LNCaP clone FGC (cell line): ENCODE measurements around the gene ZNF799.
"Not testable (repeated sequence)": the region's sequence is repeated elsewhere in the genome, so short reads cannot be mapped to it uniquely, and the experiment has no call there.

ENCODE experiments used
- DNase-seq: peaks from one replicate; pipeline ENCODE4 v3.0.0-alpha.2; 2011; ENCODE audit warnings: low read depth
- H3K4me3 ChIP-seq: 2 replicates; pipeline ENCODE4 v1.5.1; 2011; ENCODE audit warnings: mild to moderate bottlenecking, low read depth, low read length, control low read depth
- TF ChIP-seq, protein P1 (sequence below): IDR thresholded peaks from 2 replicates; pipeline ENCODE4 v1.5.1; 2012; ENCODE audit warnings: mild to moderate bottlenecking; ENCODE audit not compliant: control insufficient read depth, insufficient read depth; ENCODE audit errors: extremely low read depth

The ZNF799 gene

DNA sequence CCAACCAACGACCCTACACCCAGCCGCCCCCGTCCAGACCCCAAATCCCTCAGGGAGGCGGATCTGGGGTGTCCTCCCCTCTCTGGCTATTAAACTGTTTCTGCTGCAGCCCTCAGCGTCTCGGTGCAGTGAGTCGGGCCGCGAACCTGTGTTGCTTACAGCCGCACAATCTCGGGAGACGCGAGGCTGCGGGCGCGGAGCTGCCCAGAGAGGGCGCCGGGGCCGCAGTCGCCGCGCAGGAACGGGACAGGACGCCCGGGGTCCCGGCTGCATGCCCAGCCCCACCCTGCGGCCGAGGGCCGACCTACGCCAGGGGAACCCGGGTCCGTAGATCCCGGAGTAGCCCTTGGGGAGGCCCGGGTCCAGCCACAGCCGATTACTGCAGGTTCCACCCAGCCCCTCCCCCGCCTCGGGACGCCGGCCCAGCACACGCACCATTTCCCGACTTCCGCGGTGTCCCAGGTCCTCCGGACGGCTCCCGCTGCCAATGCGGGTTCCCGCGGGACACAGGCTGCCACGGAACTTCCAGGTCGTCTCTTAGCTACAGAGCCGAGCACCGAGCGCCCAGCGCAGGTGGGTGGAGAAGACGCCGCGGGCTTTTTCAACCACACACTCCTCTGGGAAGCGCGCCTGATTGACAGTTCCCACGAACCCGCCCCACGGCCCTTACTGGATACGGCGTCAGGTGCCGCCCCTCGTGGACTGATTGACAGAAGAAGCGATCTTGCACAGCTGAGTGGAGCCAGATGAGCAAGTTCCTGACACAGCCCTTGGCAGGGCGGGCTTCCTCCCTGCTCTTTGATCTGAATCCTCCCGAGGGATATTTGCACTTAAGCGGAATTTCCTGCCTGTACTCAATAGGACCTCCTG lies at the start of gene ZNF799:
Gene ZNF799, minus strand, starts transcription at position 639 of the 870 bp plus-strand sequence. Its CDS starts 201 bp downstream, at position 438.
- TF ChIP-seq, protein P1, sequence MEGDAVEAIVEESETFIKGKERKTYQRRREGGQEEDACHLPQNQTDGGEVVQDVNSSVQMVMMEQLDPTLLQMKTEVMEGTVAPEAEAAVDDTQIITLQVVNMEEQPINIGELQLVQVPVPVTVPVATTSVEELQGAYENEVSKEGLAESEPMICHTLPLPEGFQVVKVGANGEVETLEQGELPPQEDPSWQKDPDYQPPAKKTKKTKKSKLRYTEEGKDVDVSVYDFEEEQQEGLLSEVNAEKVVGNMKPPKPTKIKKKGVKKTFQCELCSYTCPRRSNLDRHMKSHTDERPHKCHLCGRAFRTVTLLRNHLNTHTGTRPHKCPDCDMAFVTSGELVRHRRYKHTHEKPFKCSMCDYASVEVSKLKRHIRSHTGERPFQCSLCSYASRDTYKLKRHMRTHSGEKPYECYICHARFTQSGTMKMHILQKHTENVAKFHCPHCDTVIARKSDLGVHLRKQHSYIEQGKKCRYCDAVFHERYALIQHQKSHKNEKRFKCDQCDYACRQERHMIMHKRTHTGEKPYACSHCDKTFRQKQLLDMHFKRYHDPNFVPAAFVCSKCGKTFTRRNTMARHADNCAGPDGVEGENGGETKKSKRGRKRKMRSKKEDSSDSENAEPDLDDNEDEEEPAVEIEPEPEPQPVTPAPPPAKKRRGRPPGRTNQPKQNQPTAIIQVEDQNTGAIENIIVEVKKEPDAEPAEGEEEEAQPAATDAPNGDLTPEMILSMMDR = peak; percentile 22
- peak within 1 kb of the TSS; percentile 87 for H3K4me3 ChIP-seq
- DNase-seq = peak; percentile 98

DNA sequence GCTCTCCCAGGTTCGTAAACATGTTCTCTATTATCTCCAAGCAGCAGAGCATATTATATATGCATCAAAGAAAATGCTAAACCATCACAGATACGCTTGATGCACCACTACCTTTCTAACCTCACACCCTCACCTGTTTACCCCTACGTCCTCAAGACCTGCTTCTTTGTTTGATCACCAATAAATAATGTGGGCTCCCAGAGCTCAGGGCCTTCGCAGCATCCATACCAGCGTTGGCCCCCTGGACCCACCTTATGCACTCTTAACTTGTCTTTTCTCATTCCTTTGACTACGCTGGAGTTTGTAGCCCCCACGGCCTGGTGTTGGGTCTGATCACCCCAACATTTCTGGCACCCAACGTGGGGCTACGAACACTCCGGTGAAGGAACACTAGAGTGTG lies 49.8 kb upstream of the ZNF799 start:
- no peak overlapping the region for H3K4me3 ChIP-seq
- TF ChIP-seq, protein P1 = no peak
- no peak for DNase-seq

DNA sequence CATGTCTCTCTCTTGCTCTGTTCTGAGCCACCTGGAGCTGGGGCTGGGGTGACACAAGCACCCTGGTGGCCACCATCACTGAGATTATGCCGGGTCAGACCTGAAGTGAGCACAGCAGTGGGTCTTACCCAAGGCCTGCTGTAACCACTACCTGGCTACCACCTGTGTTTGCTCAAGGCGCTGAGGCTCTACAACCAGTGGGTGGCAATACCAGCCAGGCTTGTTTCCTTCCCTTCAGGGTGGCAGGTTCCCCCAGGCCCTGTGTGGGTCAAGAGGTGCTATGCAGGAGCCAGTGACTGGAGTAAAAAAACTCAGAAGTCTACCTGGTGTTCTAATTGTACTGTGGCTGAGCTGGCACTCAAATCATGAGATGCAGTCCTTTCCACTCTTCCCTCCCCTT lies 47.7 kb upstream of the ZNF799 start:
- TF ChIP-seq, protein P1 = no peak
- no peak for DNase-seq
- no peak overlapping the region for H3K4me3 ChIP-seq

DNA sequence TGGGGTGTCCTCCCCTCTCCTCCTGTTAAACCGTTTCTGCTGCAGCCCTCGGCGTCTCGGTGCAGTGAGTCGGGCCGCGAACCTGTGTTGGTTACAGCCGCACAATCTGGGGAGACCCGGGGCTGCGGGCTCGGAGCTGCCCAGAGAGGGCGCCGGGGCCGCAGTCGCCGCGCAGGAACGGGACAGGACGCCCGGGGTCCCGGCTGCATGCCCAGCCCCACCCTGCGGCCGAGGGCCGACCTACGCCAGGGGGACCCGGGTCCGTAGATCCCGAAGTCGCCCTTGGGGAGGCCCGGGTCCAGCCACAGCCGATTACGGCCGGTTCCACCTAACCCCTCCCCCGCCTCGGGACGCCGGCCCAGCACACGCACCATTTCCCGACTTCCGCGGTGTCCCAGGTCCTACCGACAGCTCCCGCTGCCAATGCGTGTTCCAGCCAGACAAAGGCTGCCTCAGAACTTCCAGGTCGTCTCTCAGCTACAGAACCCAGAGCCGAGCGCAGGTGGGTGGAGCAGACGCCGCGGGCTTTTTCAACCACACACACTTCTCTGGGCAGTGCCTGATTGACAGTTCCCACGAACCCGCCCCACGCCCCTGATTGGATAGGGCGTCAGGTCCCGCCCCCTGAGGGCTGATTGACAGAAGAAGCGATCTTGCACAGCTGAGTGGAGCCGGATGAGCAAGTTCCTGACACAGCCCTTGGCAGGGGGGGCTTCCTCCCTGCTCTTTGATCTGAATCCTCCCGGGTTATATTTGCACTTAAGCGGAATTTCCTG lies 39.7 kb upstream of the ZNF799 start, which contains the start of gene ZNF443:
Gene ZNF443, minus strand, starts transcription at position 481 of the 776 bp plus-strand sequence. Its CDS starts 107 bp downstream, at position 374.
- peak; percentile 97 for DNase-seq
- H3K4me3 ChIP-seq = peak within 1 kb of the TSS; percentile 78
- TF ChIP-seq, protein P1 = peak; percentile 15; the same call in 1 of the 2 replicates

DNA sequence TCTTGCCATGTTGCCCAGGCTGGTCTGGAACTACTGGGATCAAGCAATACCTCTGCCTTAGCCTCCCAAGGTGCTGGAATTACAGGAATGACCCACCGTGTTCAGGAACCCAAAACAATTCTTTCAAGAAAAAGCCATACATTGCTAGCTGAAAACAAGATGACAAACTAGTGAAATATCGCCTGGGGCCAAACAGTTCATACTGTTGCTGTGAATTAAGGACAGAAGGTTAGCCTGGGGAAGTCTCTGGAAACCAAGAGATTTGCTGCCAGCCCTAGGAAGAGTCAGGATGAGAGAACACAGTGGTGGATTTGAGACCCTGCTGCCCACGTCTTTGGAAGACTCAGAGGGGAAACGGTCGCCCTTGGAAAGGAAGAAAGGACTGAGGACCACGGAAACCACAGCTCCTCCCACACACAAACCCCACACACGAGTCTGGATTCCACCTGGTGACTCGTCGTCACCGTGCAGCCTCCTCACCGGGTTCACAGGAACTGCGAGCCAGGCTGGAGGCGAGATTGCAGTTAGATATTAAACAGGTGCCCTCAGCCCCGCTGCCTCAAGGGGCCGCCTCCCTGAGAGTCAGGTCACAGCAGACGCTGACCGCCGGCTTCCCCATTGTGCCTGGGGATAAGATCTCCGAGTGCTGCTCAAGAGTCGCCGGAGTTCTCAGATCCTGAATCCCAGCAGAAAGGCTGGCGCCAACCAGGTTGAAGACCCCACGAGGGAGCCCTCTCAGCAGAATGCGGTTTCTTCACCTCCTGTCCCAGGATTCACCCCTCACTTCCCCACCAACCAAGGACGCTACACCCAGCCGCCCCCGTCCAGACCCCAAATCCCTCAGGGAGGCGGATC lies 38.8 kb upstream of the ZNF799 start:
- peak overlapping the region; percentile 78 for H3K4me3 ChIP-seq
- DNase-seq = not testable (repeated sequence)

DNA sequence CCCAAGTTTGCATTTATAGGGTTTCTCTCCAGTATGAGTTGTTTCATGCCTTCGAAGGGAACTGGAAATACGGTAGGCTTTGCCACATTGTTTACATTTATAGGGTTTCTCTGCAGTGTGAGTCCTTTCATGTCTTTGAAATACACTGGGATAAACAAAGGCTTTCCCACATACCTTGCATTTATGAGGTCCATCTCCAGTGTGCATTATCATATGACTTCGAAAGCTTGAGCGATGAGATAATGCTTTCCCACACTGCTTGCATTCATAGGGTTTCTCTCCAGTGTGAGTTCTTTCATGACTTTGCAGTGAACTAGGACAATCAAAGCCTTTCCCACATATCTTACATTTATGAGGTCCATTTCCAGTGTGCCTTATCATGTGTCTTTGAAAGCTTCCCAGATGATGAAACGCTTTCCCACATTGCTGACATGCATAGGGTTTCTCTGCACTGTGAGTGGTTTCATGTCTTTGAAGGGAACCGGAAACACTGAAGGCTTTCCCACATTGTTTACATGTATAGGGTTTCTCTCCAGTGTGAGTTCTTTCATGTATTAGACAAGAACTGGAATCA lies 29.7 kb upstream of the ZNF799 start:
- H3K4me3 ChIP-seq, DNase-seq: not testable (repeated sequence)

DNA sequence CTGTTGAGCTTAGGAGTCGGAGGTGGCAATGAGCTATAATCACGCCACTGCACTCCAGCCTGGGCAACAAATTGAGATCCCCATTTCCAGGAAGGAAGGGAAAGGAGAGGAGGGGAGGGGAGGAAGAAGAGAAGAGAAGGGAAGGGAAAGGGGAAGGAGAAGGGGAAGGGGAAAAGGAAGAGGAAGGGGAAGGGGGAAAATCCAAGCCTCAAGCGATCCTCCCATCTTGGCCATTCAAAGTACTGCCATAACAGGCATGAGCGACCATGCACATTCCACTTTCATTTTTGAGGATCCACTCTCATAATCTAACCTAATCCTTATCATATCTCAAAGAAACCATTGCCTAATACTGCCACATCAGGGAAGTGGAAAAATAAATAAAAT lies 24.8 kb upstream of the ZNF799 start:
- TF ChIP-seq, protein P1 = no peak
- no peak for DNase-seq
- no peak overlapping the region for H3K4me3 ChIP-seq
